ENCODE results near the gene GGCT.

The GGCT gene

DNA sequence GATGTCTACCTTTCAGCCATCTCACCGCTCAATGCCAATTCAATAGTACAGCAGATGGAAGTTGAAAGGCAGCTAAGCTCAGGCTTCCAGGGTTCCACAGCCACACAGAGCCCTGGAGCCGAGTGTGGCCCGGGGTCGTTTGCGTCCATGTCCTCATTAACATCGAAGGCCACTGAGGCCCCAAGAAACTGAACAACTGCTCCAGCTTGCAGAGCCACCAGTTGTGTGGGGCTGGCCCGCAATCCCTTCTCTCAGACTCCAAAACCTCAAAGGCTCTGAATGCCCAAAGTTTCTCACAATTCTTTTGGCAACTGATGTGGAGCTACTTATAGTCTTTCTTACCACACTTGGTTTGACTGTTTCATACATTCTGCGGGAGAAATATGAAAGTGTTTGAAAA, 57.2 kb downstream of the GGCT start:
- Histone ChIP-seq H3K4me3 (ENCODE audit: low read depth, low read length) (no peak overlapping the region), H3K27ac (no peak overlapping the region), H3K27me3 (replicated peaks) (no peaks in the 10 kb centered on the region), H3K36me3 (replicated peaks) (peaks cover 7% of the 10 kb centered on the region)
- TF ChIP-seq, protein P1, sequence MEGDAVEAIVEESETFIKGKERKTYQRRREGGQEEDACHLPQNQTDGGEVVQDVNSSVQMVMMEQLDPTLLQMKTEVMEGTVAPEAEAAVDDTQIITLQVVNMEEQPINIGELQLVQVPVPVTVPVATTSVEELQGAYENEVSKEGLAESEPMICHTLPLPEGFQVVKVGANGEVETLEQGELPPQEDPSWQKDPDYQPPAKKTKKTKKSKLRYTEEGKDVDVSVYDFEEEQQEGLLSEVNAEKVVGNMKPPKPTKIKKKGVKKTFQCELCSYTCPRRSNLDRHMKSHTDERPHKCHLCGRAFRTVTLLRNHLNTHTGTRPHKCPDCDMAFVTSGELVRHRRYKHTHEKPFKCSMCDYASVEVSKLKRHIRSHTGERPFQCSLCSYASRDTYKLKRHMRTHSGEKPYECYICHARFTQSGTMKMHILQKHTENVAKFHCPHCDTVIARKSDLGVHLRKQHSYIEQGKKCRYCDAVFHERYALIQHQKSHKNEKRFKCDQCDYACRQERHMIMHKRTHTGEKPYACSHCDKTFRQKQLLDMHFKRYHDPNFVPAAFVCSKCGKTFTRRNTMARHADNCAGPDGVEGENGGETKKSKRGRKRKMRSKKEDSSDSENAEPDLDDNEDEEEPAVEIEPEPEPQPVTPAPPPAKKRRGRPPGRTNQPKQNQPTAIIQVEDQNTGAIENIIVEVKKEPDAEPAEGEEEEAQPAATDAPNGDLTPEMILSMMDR (IDR thresholded peaks at IDR 0.05; ENCODE audit: low read depth, low read length, missing control alignments) = no peak
- in situ Hi-C loops (cut with HindIII; ENCODE audit: low pct_ligation_motif_present, low sequenced_read_pairs) = no loop called here
- DNase-seq = no peak

All from brain microvascular endothelial cell (primary cell).